Ovary (tissue), 9 donors: ENCODE measurements around the gene ADAMTS12. TPM values are rescaled to one million over a fixed set of nuclear protein-coding genes. Genes with fewer than 3 reads are reported as not detected.

Experiments
- DNase-seq, 5 donors: peaks; one replicate each; pipeline ENCODE4 v3.0.0-alpha.2; 2019 to 2020
- H3K27ac ChIP-seq, 2 donors: fragments of 200-600 bp; one replicate each; pipeline versions ENCODE4 v1.5.1 to v1.8.0; 2019 to 2022
- H3K27me3 ChIP-seq: fragments of 200-600 bp; one replicate; pipeline ENCODE4 v1.8.0; 2022
- H3K36me3 ChIP-seq: fragments of 200-600 bp; sonication (generic); one replicate; pipeline ENCODE4 v1.5.1; 2019
- H3K4me1 ChIP-seq: one replicate; pipeline ENCODE4 v1.8.1; 2013; ENCODE audit warnings: mild to moderate bottlenecking, moderate library complexity; ENCODE audit not compliant: insufficient read depth
- H3K4me3 ChIP-seq: fragments of 200-600 bp; sonication (generic); one replicate; pipeline ENCODE4 v1.5.1; 2017
- H3K9me3 ChIP-seq, 2 donors: fragments of 200-600 bp in 1 of 2; sonication (generic) in 1 of 2; one replicate each; pipeline versions ENCODE4 v1.5.1 to v1.8.1; 2013 to 2019; ENCODE audit warnings: mild to moderate bottlenecking in 1 of 2, moderate library complexity in 1 of 2
- EP300 ChIP-seq: sonication (generic); formaldehyde crosslinking; IDR thresholded peaks from one replicate; pipeline ENCODE4 v1.6.1; 2017; ENCODE audit warnings: antibody characterized with exemption
- POLR2A ChIP-seq: fragments of 450-650 bp; IDR thresholded peaks from one replicate; pipeline ENCODE4 v1.6.1; 2017; ENCODE audit warnings: antibody characterized with exemption, mild to moderate bottlenecking, moderate library complexity
- WGBS, 3 donors: extraction: QIAGEN DNeasy Blood & Tissue Kit in 1 of 3; methylation state at CpG; one replicate each; pipeline versions ENCODE4 v1.1.5 to v1.1.7; 2013 to 2017; 5-methylcytosine and 5-hydroxymethylcytosine counted together
- intact Hi-C, 4 donors: fragments of 100-400 bp; cut with DNase I; formaldehyde crosslinking; loops; one replicate each; pipeline versions ENCODE4 v1.11.0 to v1.15.1; 2022 to 2023
- polyA plus RNA-seq, 2 donors: library from polyadenylated mRNA; stranded (reverse); fragments of 200-250 nt in 1 of 2; fragments of 350-450 nt in 1 of 2; fragmentation: Illumina TruSeq in 1 of 2; extraction: RNeasy Lipid Tissue Mini Kit (QIAGEN cat#74804) in 1 of 2; gene quantifications; one replicate each; pipeline ENCODE4 v1.2.3, GENCODE V29; 2013 to 2014
- total RNA-seq, 7 donors: library from RNA; depleted of rRNA in 2 of 7; stranded (reverse); fragments of >200 nt in 2 of 7; fragmentation: NEBNext Ultra II Directional in 3 of 7; extraction: Animal tissue kit (Norgen Biotek cat#: 25700) in 3 of 7; gene quantifications; one replicate each; pipeline versions ENCODE4 v1.1.0 to v1.2.4, GENCODE V29; 2016 to 2023
- TF ChIP-seq, protein P1 (sequence below), 3 donors: fragments of 450-650 bp in 2 of 3; fragments of 200-600 bp in 1 of 3; IDR thresholded peaks; one replicate each; pipeline versions ENCODE4 v1.5.1 to v1.8.0; 2016 to 2022; ENCODE audit warnings: antibody characterized with exemption in 3 of 3, mild to moderate bottlenecking in 1 of 3
- donor health status: DM: no; HTN: no; CAD: no; lungs with moderate emphysema.
- donor health status: DM: no; HTN: no; CAD: no.
- donor health status: Bipolar disorder and iron deficiency.
- donor health status: DM: yes; HTN: yes; CAD: no.
- donor health status: DM: no; HTN: no; CAD: no.
- donor health status: DM: yes; HTN: yes; CAD: no.

The ADAMTS12 gene
- total and polyA plus RNA-seq, 9 donors: 2.9 to 9.8 (median 5.5) TPM

DNA sequence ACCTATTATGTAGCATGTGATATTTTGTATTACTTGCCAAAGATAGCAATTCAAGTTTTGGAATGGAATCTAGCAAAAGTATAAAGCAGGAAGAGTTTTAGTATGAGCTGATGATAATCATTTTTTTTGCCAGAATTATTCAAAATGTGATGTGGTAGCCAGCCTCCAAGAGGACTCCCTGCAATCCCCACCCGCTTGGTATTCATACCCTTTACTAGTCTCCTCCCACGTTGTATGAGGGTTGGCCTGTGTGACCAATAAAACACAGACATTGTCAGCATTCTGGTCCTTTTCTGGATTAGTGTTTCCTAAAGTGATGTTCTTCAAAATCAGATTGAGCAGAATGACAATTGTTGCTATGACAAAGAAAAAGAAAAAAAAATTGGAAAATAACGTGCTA is 387.2 kb downstream of the ADAMTS12 start:
- Histone ChIP-seq H3K4me1 (no peaks in the 10 kb centered on the region), H3K27ac (no peak overlapping the region), H3K27me3 (no peaks in the 10 kb centered on the region), H3K4me3 (no peak overlapping the region), H3K36me3 (no peaks in the 10 kb centered on the region), H3K9me3 (no peaks in the 10 kb centered on the region)
- DNase-seq: no peak
- intact Hi-C loops: no loop called here
- TF ChIP-seq POLR2A (no peak), EP300 (no peak)
- TF ChIP-seq, protein P1, sequence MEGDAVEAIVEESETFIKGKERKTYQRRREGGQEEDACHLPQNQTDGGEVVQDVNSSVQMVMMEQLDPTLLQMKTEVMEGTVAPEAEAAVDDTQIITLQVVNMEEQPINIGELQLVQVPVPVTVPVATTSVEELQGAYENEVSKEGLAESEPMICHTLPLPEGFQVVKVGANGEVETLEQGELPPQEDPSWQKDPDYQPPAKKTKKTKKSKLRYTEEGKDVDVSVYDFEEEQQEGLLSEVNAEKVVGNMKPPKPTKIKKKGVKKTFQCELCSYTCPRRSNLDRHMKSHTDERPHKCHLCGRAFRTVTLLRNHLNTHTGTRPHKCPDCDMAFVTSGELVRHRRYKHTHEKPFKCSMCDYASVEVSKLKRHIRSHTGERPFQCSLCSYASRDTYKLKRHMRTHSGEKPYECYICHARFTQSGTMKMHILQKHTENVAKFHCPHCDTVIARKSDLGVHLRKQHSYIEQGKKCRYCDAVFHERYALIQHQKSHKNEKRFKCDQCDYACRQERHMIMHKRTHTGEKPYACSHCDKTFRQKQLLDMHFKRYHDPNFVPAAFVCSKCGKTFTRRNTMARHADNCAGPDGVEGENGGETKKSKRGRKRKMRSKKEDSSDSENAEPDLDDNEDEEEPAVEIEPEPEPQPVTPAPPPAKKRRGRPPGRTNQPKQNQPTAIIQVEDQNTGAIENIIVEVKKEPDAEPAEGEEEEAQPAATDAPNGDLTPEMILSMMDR (IDR thresholded peaks at IDR 0.05): no peak
- WGBS, 3 donors: 75 to 83% (median 81%) methylated on average over 3 of the region's 3 CpGs

DNA sequence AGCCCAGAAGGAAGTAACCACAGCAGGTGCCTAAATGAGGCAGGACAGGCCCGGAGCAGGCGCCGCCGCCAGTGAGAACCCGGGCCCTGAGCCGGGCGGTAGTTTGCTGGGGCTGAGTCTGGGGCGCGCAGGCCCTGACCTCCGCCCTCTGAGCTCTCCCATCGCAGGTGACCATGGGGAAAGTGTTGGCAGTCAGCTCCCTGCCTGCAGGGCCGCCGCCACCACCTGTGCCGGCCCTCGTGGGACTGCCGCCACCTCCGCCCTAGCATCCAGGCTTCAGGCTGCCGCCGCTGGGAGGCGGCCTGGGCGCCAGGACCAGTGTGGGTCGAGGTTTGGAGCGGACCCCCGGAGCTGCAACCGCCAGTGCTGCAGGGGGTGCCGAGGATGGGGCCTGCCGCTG is 389.9 kb downstream of the ADAMTS12 start:
- H3K4me1 ChIP-seq: no peaks in the 10 kb centered on the region
- no peak overlapping the region for H3K4me3 ChIP-seq
- 92 to 94% (median 92%) methylated on average over 27 of the region's 27 CpGs for WGBS, 3 donors
- no peaks in the 10 kb centered on the region for H3K36me3 ChIP-seq
- no peak overlapping the region for H3K27ac ChIP-seq
- no peak for DNase-seq
- no peaks in the 10 kb centered on the region for H3K9me3 ChIP-seq
- no peaks in the 10 kb centered on the region for H3K27me3 ChIP-seq
- TF ChIP-seq POLR2A (no peak), EP300 (no peak)
- TF ChIP-seq, protein P1 (IDR thresholded peaks at IDR 0.05): no peak
- intact Hi-C loops: no loop called here

DNA sequence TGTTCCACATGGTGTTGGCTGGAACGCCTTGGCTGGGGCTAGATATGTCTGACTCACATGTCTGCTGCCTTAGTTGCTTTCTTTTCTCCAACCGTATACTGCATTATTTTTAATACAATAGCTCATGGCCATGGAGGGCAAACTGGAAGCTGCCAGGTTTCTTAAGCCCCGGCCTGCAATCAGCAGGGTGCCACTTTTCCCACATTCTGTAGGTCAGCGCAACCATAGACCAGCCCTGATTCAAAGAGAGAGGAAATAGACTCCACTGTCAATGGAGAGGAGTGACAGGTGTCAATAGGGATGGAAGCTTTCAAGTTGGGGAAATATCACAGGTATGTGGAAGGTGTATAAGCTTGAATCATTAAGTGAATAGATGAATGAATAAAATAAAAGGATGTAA is 390.5 kb downstream of the ADAMTS12 start:
- H3K27ac ChIP-seq: no peak overlapping the region
- no peak overlapping the region for H3K4me3 ChIP-seq
- WGBS, 3 donors: 95 to 96% (median 95%) methylated on average over 4 of the region's 4 CpGs
- no peaks in the 10 kb centered on the region for H3K27me3 ChIP-seq
- intact Hi-C loops: no loop called here
- H3K9me3 ChIP-seq: no peaks in the 10 kb centered on the region
- H3K4me1 ChIP-seq: no peaks in the 10 kb centered on the region
- no peaks in the 10 kb centered on the region for H3K36me3 ChIP-seq
- TF ChIP-seq, protein P1 (IDR thresholded peaks at IDR 0.05): no peak
- no peak for TF ChIP-seq POLR2A
- TF ChIP-seq EP300: no peak
- no peak for DNase-seq

DNA sequence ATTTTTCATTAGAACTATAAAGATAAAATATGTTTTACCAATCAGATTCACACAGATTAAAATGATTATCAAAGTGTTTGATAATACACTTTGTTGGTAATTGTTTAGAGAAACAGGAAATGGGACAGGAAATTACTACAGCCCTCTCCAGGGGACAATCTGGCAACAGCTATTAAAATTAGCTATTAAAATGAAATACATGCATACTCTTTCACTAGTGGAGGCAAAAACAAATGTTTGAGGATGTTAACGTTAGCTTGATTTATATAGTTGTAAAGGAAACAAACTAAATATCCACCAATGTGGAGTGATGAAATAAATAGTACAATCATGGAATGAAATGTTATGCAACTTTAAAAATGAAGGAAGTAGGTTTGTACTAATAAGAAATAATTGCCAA is 397.3 kb downstream of the ADAMTS12 start:
- Histone ChIP-seq H3K27ac (no peak overlapping the region), H3K36me3 (no peaks in the 10 kb centered on the region)
- WGBS, 3 donors: 4 to 9% (median 5%) methylated on average over 1 of the region's 1 CpG

More for the DNA sequence above, 397.3 kb downstream of the ADAMTS12 start:
- intact Hi-C loops: no loop called here
- Histone ChIP-seq H3K4me3 (no peak overlapping the region), H3K27me3 (no peaks in the 10 kb centered on the region), H3K4me1 (no peaks in the 10 kb centered on the region), H3K9me3 (no peaks in the 10 kb centered on the region)
- DNase-seq: no peak
- TF ChIP-seq, protein P1 (IDR thresholded peaks at IDR 0.05): no peak
- TF ChIP-seq EP300 (no peak), POLR2A (no peak)
